HCT116 (cell line): ENCODE results near the gene IGDCC3. TPM values are rescaled to one million over a fixed set of nuclear protein-coding genes. Genes with fewer than 3 reads are reported as not detected.

ENCODE experiments used
- ATAC-seq: fragments of 200-7000 bp; cut with Tn5 transposase; 2 replicates; pipeline ENCODE4 v1.9.1; 2020; ENCODE audit warnings: mild to moderate bottlenecking, moderate library complexity
- BruUV-seq: library from RNA; stranded (reverse); fragments of 400-500 nt; replicated peaks from 2 replicates; lab custom pipeline; 2021; lab: Mats Ljungman, UMichigan
- CTCF ChIA-PET: fragments of 300-600 bp; sonication (Branson Sonifier 250); formaldehyde crosslinking; loops from one replicate; lab custom pipeline; 2021; ENCODE audit warnings: antibody characterized with exemption; lab: Charles Lee
- POLR2A ChIA-PET: fragments of 300-600, 350-600 bp; sonication (Branson Sonifier 250); formaldehyde crosslinking; loops from one replicate; lab custom pipeline; 2021; ENCODE audit warnings: antibody characterized with exemption; lab: Charles Lee
- RAD21 ChIA-PET, 2 experiments: fragments of 300-600 bp; sonication (Branson Sonifier 250); formaldehyde crosslinking; loops; one replicate each; lab custom pipeline; 2023; ENCODE audit warnings: low total read pairs in 2 of 2; ENCODE audit not compliant: uncharacterized antibody in 2 of 2, unreplicated experiment in 2 of 2, low non-redundant PET in 1 of 2; lab: Charles Lee
- DNase-seq: peaks from one replicate; pipeline ENCODE4 v3.0.0-alpha.2; 2010; ENCODE audit warnings: low read depth, low spot score
- H2AFZ ChIP-seq: fragments of 200-600 bp; shearing (Covaris generic), sonication (generic); 2 replicates; pipeline ENCODE4 v1.6.1; 2017; ENCODE audit warnings: low read depth, mixed run types, mixed read lengths, antibody characterized with exemption, low read length; ENCODE audit not compliant: poor library complexity, severe bottlenecking
- H3K27ac ChIP-seq: 2 replicates; pipeline ENCODE4 v1.5.1; 2012; ENCODE audit warnings: low read depth, low read length
- H3K27me3 ChIP-seq: fragments of 200-600 bp; sonication (generic); 2 replicates; pipeline ENCODE4 v1.6.1; 2016; ENCODE audit warnings: mixed run types, low read length, mixed read lengths; ENCODE audit not compliant: insufficient read depth
- H3K36me3 ChIP-seq, 2 experiments: fragments of 200-500 bp in 1 of 2; fragments of 200-600 bp in 1 of 2; sonication (Bioruptor generic) in 1 of 2; sonication (generic) in 1 of 2; 2 replicates each; pipeline versions ENCODE4 v1.5.1 to v1.6.1; 2014 to 2016; ENCODE audit warnings: low read length in 2 of 2, inconsistent platforms in 1 of 2, mixed read lengths in 1 of 2, mixed run types in 1 of 2; ENCODE audit not compliant: insufficient read depth in 2 of 2, control insufficient read depth in 1 of 2
- H3K4me1 ChIP-seq, 2 experiments: fragments of 200-600 bp in 1 of 2; sonication (generic) in 1 of 2; 2 replicates each; pipeline versions ENCODE4 v1.5.1 to v1.6.1; 2012 to 2017; ENCODE audit warnings: low read length in 2 of 2, inconsistent platforms in 1 of 2, mild to moderate bottlenecking in 1 of 2, mixed read lengths in 1 of 2, mixed run types in 1 of 2, moderate library complexity in 1 of 2; ENCODE audit not compliant: insufficient read depth in 2 of 2, control insufficient read depth in 1 of 2
- H3K4me2 ChIP-seq: fragments of 200-600 bp; sonication (generic); 2 replicates; pipeline ENCODE4 v1.6.1; 2017; ENCODE audit warnings: mixed run types, low read length, mixed read lengths
- H3K4me3 ChIP-seq, 2 experiments: fragments of 200-600 bp in 1 of 2; sonication (generic) in 1 of 2; replicated peaks in 1 of 2; 2 replicates each; pipeline ENCODE4 v1.5.1; 2011 to 2016; ENCODE audit warnings: low read length in 2 of 2, control low read depth in 1 of 2, low read depth in 1 of 2, mild to moderate bottlenecking in 1 of 2, mixed read lengths in 1 of 2, mixed run types in 1 of 2
- H3K79me2 ChIP-seq: fragments of 200-600 bp; sonication (generic); 2 replicates; pipeline ENCODE4 v1.6.1; 2017; ENCODE audit warnings: mild to moderate bottlenecking, mixed run types, low read length, moderate library complexity, mixed read lengths; ENCODE audit not compliant: insufficient read depth
- H3K9ac ChIP-seq: fragments of 200-600 bp; sonication (generic); 2 replicates; pipeline ENCODE4 v1.6.1; 2016; ENCODE audit warnings: low read length, mixed read lengths
- H3K9me2 ChIP-seq: fragments of 200-600 bp; sonication (generic), shearing (Covaris generic); 2 replicates; pipeline ENCODE4 v1.6.1; 2017; ENCODE audit warnings: mixed run types, mild to moderate bottlenecking, moderate library complexity; ENCODE audit not compliant: insufficient read depth
- H3K9me3 ChIP-seq, 2 experiments: fragments of 200-500 bp in 1 of 2; fragments of 200-600 bp in 1 of 2; sonication (Bioruptor generic) in 1 of 2; sonication (generic) in 1 of 2; 2 replicates each; pipeline ENCODE4 v1.6.1; 2014 to 2017; ENCODE audit warnings: low read length in 2 of 2, mixed read lengths in 2 of 2, inconsistent platforms in 1 of 2, low read depth in 1 of 2, mild to moderate bottlenecking in 1 of 2, mixed run types in 1 of 2, moderate library complexity in 1 of 2; ENCODE audit not compliant: control insufficient read depth in 1 of 2, insufficient read depth in 1 of 2
- H4K20me1 ChIP-seq: fragments of 200-600 bp; sonication (generic), shearing (Covaris generic); 2 replicates; pipeline ENCODE4 v1.6.1; 2017; ENCODE audit warnings: mixed run types, mild to moderate bottlenecking, moderate library complexity; ENCODE audit not compliant: insufficient read depth
- EGR1 ChIP-seq: IDR thresholded peaks from 2 replicates; pipeline ENCODE4 v1.6.1; 2012; ENCODE audit warnings: low read depth
- ELF1 ChIP-seq: IDR thresholded peaks from 2 replicates; pipeline ENCODE4 v1.6.1; 2012; ENCODE audit warnings: low read depth, borderline replicate concordance
- EZH2 ChIP-seq: fragments of 200-600 bp; sonication (generic); IDR thresholded peaks from 2 replicates; pipeline ENCODE4 v1.6.1; 2017; ENCODE audit warnings: antibody characterized with exemption, mixed run types
- EZH2phosphoT487 ChIP-seq: fragments of 200-600 bp; IDR thresholded peaks from 2 replicates; pipeline ENCODE4 v1.6.1; 2018; ENCODE audit warnings: antibody characterized with exemption, borderline replicate concordance
- JUND ChIP-seq: IDR thresholded peaks from 2 replicates; pipeline ENCODE4 v1.6.1; 2012
- MAX ChIP-seq: IDR thresholded peaks from 2 replicates; pipeline ENCODE4 v1.6.1; 2012
- POLR2A ChIP-seq: IDR thresholded peaks from 2 replicates; pipeline ENCODE4 v1.7.0; 2011; ENCODE audit warnings: borderline replicate concordance; ENCODE audit not compliant: insufficient read depth, insufficient read length; ENCODE audit errors: extremely low read depth
- POLR2AphosphoS5 ChIP-seq: IDR thresholded peaks from 2 replicates; pipeline ENCODE4 v1.6.1; 2011; ENCODE audit warnings: mild to moderate bottlenecking, low read depth, low read length, moderate library complexity
- RAD21 ChIP-seq: IDR thresholded peaks from 2 replicates; pipeline ENCODE4 v1.6.1; 2012; ENCODE audit warnings: low read depth, mild to moderate bottlenecking
- REST ChIP-seq: IDR thresholded peaks from 2 replicates; pipeline ENCODE4 v1.6.1; 2012; ENCODE audit warnings: low read depth
- SIN3A ChIP-seq: IDR thresholded peaks from 2 replicates; pipeline ENCODE4 v1.6.1; 2012; ENCODE audit warnings: low read depth
- TCF7L2 ChIP-seq: IDR thresholded peaks from 2 replicates; pipeline ENCODE4 v1.7.0; 2011; ENCODE audit warnings: borderline replicate concordance, inconsistent platforms; ENCODE audit not compliant: insufficient read depth, insufficient read length; ENCODE audit errors: extremely low read depth
- YY1 ChIP-seq: IDR thresholded peaks from 2 replicates; pipeline ENCODE4 v1.6.1; 2011; ENCODE audit warnings: low read length, low read depth, moderate library complexity, mild to moderate bottlenecking; ENCODE audit not compliant: insufficient replicate concordance; ENCODE audit errors: extremely low read depth
- ZBTB33 ChIP-seq: IDR thresholded peaks from 2 replicates; pipeline ENCODE4 v1.6.1; 2011; ENCODE audit warnings: mild to moderate bottlenecking, low read length, moderate library complexity; ENCODE audit not compliant: insufficient replicate concordance; ENCODE audit errors: extremely low read depth
- ZFX ChIP-seq: fragments of 450-650 bp; IDR thresholded peaks from 2 replicates; pipeline ENCODE4 v1.6.1; 2017
- ZNF274 ChIP-seq: fragments of 200-500 bp; sonication (Bioruptor generic); IDR thresholded peaks from 2 replicates; pipeline ENCODE4 v1.6.1; 2014; ENCODE audit warnings: mild to moderate bottlenecking, low read depth, low read length, inconsistent platforms
- intact Hi-C: fragments of 100-400 bp; cut with micrococcal nuclease; formaldehyde crosslinking; loops from 2 replicates; pipeline ENCODE4 v1.10.0; 2022
- total RNA-seq: library from RNA; stranded (reverse); gene quantifications from one replicate; pipeline ENCODE4 v1.2.1, GENCODE V29; 2021; ENCODE audit not compliant: unreplicated experiment

IGDCC3 gene
- total RNA-seq, 1 experiment from 2014 or later = 0.44 TPM

GRCh38 chr15:65392368-65392767, 14.6 kb upstream of the IGDCC3 start:
- intact Hi-C loops = no loop called here
- Histone ChIP-seq H3K36me3 (no peaks in the 10 kb centered on the region), H3K9me2 (no peaks in the 10 kb centered on the region), H2AFZ (no peak overlapping the region), H3K27me3 (no peaks in the 10 kb centered on the region), H3K27ac (no peak overlapping the region), H3K9me3 (no peaks in the 10 kb centered on the region), H3K4me1 (no peaks in the 10 kb centered on the region), H4K20me1 (no peaks in the 10 kb centered on the region), H3K4me3 (no peak overlapping the region), H3K79me2 (no peaks in the 10 kb centered on the region), H3K4me2 (no peak overlapping the region), H3K9ac (no peak overlapping the region)
- no peak for DNase-seq
- ChIA-PET RAD21 (no interaction called here), POLR2A (interaction anchor here (1.0 kb wide), 1 partner anchor 88 kb away, joined by 4 read pairs; the partner anchor contains the start of gene RNU5B-1), CTCF (interaction anchor here (1.4 kb wide), 1 partner anchor 9 kb away, joined by 5 read pairs; no protein-coding TSS in a partner anchor)
- no peak for TF ChIP-seq EGR1
- BruUV-seq = no TSS peak
- ATAC-seq = no peak

- no peaks in the 10 kb centered on the region for H3K9me3 ChIP-seq
- DNase-seq = no peak
- H3K27me3 ChIP-seq = no peaks in the 10 kb centered on the region
- intact Hi-C loops = no loop called here
- ChIA-PET POLR2A (interaction anchor here (1.0 kb wide), 1 partner anchor 87 kb away, joined by 4 read pairs; the partner anchor contains the start of gene RNU5B-1), RAD21 (no interaction called here), CTCF (interaction anchor here (1.4 kb wide), 1 partner anchor 10 kb away, joined by 5 read pairs; no protein-coding TSS in a partner anchor)
- H3K9me2 ChIP-seq = no peaks in the 10 kb centered on the region
- H3K79me2 ChIP-seq = no peaks in the 10 kb centered on the region
- no peak overlapping the region for H3K4me3 ChIP-seq
- ATAC-seq = no peak
- no peak overlapping the region for H3K4me2 ChIP-seq
- H3K27ac ChIP-seq = no peak overlapping the region
- no peaks in the 10 kb centered on the region for H3K4me1 ChIP-seq
- BruUV-seq = no TSS peak
- H2AFZ ChIP-seq = no peak overlapping the region
- H3K9ac ChIP-seq = no peak overlapping the region
- H4K20me1 ChIP-seq = no peaks in the 10 kb centered on the region
- H3K36me3 ChIP-seq = no peaks in the 10 kb centered on the region
- TF ChIP-seq JUND (no peak), POLR2AphosphoS5 (no peak), EZH2phosphoT487 (no peak), YY1 (no peak), REST (no peak), ELF1 (no peak), EZH2 (no peak), ZBTB33 (no peak), EGR1 (no peak), SIN3A (no peak), ZFX (no peak), POLR2A (no peak), MAX (no peak), ZNF274 (no peak), RAD21 (no peak), TCF7L2 (no peak)
These were observed 13.9 kb upstream of the IGDCC3 start for GRCh38 chr15:65391732-65392131.
